Esophagus muscularis mucosa (tissue), 3 donors: ENCODE measurements around the gene TSEN54.

Source experiments
- POLR2A ChIP-seq: fragments of 450-650 bp; IDR thresholded peaks from one replicate; pipeline ENCODE4 v1.6.1; 2017; ENCODE audit warnings: antibody characterized with exemption, moderate library complexity, mild to moderate bottlenecking, low read depth
- TF ChIP-seq, protein P1 (sequence below), 3 experiments: fragments of 200-600 bp in 2 of 3; fragments of 450-650 bp in 1 of 3; sonication (generic) in 2 of 3; IDR thresholded peaks; one replicate each; pipeline ENCODE4 v1.5.1; 2017 to 2019; ENCODE audit warnings: antibody characterized with exemption in 3 of 3, mild to moderate bottlenecking in 2 of 3, moderate library complexity in 1 of 3

DNA sequence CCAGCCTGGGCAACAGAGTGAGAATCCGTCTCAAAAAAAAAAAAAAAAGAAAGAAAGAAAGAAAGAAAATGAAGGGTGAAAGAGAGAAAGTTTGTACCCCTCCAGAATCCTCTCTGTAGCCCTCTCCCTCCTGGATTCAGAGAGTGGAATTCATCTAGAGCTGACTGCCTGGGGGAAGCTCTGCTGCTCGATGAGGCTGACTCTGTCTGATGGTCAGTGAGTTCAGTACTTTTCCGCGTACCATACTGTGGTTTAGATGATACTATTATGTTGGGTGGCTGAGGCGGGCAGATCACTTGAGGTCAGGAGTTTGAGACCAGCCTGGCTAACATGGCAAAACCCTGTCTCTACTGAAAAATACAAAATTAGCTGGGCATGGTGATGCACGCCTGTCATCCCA, 45.1 kb upstream of the TSEN54 start:
- TF ChIP-seq, protein P1, sequence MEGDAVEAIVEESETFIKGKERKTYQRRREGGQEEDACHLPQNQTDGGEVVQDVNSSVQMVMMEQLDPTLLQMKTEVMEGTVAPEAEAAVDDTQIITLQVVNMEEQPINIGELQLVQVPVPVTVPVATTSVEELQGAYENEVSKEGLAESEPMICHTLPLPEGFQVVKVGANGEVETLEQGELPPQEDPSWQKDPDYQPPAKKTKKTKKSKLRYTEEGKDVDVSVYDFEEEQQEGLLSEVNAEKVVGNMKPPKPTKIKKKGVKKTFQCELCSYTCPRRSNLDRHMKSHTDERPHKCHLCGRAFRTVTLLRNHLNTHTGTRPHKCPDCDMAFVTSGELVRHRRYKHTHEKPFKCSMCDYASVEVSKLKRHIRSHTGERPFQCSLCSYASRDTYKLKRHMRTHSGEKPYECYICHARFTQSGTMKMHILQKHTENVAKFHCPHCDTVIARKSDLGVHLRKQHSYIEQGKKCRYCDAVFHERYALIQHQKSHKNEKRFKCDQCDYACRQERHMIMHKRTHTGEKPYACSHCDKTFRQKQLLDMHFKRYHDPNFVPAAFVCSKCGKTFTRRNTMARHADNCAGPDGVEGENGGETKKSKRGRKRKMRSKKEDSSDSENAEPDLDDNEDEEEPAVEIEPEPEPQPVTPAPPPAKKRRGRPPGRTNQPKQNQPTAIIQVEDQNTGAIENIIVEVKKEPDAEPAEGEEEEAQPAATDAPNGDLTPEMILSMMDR (IDR thresholded peaks at IDR 0.05): no peak
- TF ChIP-seq POLR2A: no peak
